ENCODE data around the gene MCM5.
"Not testable (repeated sequence)": the region's sequence is repeated elsewhere in the genome, so short reads cannot be mapped to it uniquely, and the experiment has no call there.

MCM5 gene

DNA sequence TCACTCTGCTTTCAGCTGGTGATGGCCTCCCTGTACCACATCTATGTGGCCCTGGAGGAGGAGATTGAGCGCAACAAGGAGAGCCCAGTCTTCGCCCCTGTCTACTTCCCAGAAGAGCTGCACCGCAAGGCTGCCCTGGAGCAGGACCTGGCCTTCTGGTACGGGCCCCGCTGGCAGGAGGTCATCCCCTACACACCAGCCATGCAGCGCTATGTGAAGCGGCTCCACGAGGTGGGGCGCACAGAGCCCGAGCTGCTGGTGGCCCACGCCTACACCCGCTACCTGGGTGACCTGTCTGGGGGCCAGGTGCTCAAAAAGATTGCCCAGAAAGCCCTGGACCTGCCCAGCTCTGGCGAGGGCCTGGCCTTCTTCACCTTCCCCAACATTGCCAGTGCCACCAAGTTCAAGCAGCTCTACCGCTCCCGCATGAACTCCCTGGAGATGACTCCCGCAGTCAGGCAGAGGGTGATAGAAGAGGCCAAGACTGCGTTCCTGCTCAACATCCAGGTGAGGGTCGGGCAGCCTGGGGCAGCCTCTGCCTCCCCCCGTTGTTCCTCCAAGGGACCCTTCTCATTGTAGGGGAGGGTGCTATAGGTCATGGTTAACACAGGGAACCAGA is 13.2 kb upstream of the MCM5 start:
- TF ChIP-seq TAF1 (IDR thresholded peaks at IDR 0.05; ENCODE audit: low read depth, low read length) (no peak), POU2F2 (IDR thresholded peaks at IDR 0.05; ENCODE audit: low read depth, low read length) (no peak), SPI1 (IDR thresholded peaks at IDR 0.05; ENCODE audit: low read depth, low read length) (no peak), POLR2AphosphoS5 (IDR thresholded peaks at IDR 0.05; ENCODE audit: low read depth, low read length) (no peak), POLR2A (IDR thresholded peaks at IDR 0.05; ENCODE audit: low read depth, low read length) (no peak), PAX5 (IDR thresholded peaks at IDR 0.05; ENCODE audit: insufficient read depth, low read length, severe bottlenecking) (no peak)
- DNase-seq (ENCODE audit: insufficient read length, low spot score) (no peak), FAIRE-seq (no peak)

DNA sequence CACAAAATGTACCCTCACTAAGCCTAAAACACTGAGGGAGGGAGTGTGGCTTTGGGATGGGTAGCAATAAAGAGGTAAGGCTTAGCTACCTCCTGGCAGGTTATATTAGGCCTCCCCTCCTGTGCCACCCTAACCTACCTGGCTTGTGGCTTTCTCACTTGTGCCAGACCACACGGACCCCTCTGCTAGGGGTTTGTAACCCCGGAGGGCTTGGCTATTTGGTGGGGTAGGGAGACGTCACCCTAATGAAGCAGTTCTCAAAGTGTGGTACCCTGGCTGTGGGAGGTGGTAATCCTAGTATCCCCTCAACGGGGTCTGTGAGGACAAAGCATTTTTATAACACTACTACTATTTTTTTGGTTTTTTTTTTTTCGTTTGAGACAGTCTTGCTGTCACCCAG is 9.0 kb upstream of the MCM5 start:
- DNase-seq (ENCODE audit: insufficient read length, low spot score) (no peak), FAIRE-seq (no peak)
- TF ChIP-seq POLR2AphosphoS5 (IDR thresholded peaks at IDR 0.05; ENCODE audit: low read depth, low read length) = no peak
- TF ChIP-seq SPI1 (IDR thresholded peaks at IDR 0.05; ENCODE audit: low read depth, low read length) = no peak
- no peak for TF ChIP-seq PAX5 (IDR thresholded peaks at IDR 0.05; ENCODE audit: insufficient read depth, low read length, severe bottlenecking)
- TF ChIP-seq POU2F2 (IDR thresholded peaks at IDR 0.05; ENCODE audit: low read depth, low read length) = no peak

DNA sequence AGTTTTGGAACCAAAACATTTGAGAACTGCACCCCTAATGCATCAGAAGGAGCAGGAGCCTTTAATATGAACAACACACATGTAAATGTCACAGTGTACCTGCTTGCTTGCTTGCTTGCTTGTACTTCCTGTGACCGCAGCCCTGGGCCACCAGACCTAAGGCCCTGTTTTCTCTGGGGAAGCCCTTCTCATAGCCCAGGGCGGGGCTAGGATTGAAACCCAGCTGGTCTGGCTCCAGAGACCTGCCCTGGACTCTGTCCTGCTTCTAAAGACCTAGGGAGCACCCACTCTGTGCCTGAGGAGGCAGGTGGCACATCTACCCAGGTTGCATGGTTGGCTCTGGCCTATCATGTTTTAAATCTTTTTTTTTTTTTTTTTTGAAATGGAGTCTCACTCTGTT is 7.6 kb upstream of the MCM5 start:
- TF ChIP-seq POLR2A (IDR thresholded peaks at IDR 0.05; ENCODE audit: low read depth, low read length) (no peak), TAF1 (IDR thresholded peaks at IDR 0.05; ENCODE audit: low read depth, low read length) (no peak)
- no peak for DNase-seq (ENCODE audit: insufficient read length, low spot score)
- peak; percentile 50 for FAIRE-seq

DNA sequence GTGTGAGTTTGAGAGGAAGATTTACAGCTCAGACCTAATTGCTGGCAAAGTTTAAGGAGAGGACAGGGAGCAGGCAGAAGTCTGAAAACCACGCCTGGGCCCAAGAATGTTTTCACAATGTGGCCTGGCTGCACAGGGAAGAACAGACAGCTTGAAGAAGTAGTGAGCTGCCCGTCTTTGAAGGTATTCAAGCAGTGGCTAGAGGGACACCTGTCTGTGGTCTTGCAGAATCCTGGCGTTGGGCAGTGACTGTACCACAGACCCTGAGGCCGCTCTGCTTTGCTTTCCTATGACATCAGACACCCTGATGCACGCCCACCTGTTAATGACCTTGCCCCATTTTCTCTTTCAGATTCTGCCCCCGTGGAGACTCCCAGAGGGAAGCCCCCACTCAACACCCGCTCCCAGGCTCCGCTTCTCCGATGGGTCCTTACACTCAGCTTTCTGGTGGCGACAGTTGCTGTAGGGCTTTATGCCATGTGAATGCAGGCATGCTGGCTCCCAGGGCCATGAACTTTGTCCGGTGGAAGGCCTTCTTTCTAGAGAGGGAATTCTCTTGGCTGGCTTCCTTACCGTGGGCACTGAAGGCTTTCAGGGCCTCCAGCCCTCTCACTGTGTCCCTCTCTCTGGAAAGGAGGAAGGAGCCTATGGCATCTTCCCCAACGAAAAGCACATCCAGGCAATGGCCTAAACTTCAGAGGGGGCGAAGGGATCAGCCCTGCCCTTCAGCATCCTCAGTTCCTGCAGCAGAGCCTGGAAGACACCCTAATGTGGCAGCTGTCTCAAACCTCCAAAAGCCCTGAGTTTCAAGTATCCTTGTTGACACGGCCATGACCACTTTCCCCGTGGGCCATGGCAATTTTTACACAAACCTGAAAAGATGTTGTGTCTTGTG is 6.6 kb upstream of the MCM5 start:
- DNase-seq (ENCODE audit: insufficient read length, low spot score) = no peak
- TF ChIP-seq POLR2AphosphoS5 (IDR thresholded peaks at IDR 0.05; ENCODE audit: low read depth, low read length) = no peak
- no peak for TF ChIP-seq TAF1 (IDR thresholded peaks at IDR 0.05; ENCODE audit: low read depth, low read length)
- no peak for TF ChIP-seq SPI1 (IDR thresholded peaks at IDR 0.05; ENCODE audit: low read depth, low read length)
- no peak for TF ChIP-seq POLR2A (IDR thresholded peaks at IDR 0.05; ENCODE audit: low read depth, low read length)
- no peak for TF ChIP-seq PAX5 (IDR thresholded peaks at IDR 0.05; ENCODE audit: insufficient read depth, low read length, severe bottlenecking)
- TF ChIP-seq POU2F2 (IDR thresholded peaks at IDR 0.05; ENCODE audit: low read depth, low read length) = no peak
- FAIRE-seq = no peak

DNA sequence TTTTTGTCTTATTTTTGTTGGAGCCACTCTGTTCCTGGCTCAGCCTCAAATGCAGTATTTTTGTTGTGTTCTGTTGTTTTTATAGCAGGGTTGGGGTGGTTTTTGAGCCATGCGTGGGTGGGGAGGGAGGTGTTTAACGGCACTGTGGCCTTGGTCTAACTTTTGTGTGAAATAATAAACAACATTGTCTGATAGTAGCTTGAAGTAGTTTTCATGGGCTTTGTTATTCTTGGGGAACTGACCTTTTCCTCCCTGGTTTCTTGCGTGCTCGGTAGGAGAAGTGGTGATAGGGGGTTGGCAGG is 6.0 kb upstream of the MCM5 start:
- TF ChIP-seq POLR2AphosphoS5 (IDR thresholded peaks at IDR 0.05; ENCODE audit: low read depth, low read length) (no peak), POLR2A (IDR thresholded peaks at IDR 0.05; ENCODE audit: low read depth, low read length) (no peak), SPI1 (IDR thresholded peaks at IDR 0.05; ENCODE audit: low read depth, low read length) (no peak), PAX5 (IDR thresholded peaks at IDR 0.05; ENCODE audit: insufficient read depth, low read length, severe bottlenecking) (no peak), POU2F2 (IDR thresholded peaks at IDR 0.05; ENCODE audit: low read depth, low read length) (no peak), TAF1 (IDR thresholded peaks at IDR 0.05; ENCODE audit: low read depth, low read length) (no peak)
- DNase-seq (ENCODE audit: insufficient read length, low spot score) = no peak
- FAIRE-seq = peak; percentile 74

DNA sequence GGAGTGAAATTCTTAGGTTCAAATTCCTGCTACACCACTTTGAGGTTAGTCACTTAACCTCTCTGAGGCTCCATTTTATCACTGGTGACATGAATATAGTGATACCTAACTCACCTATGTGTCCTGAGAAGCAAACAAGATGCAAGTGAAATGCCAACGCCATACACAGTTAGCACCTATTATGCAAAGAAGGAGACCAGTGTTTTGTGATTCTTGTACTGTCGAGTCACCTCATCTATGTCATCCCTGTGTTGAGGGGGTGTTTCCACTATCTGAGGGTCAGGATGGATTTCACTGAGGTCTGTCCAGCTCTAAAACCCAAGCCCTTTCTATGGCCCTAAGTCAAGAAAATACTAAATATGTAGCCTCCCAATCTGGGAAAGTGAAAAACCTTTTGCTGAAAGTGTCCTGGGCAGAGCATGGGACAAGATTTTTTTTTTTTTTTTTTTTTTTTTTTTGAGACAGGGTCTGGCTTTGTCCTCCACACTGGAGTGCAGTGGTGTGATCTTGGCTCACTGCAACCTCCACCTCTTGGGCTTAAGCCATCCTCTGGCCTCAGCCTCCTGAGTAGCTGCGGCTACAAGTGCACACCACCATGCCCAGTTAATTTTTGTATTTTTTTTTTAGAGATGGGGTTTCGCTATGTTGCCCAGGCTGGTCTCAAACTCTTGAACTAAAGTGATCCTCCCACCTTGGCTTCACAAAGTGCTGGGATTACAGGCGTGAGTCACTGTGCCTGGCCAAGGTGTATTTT is 5.0 kb upstream of the MCM5 start:
- DNase-seq (ENCODE audit: insufficient read length, low spot score) (no peak), FAIRE-seq (peak; percentile 56)
- TF ChIP-seq SPI1 (IDR thresholded peaks at IDR 0.05; ENCODE audit: low read depth, low read length) = no peak
- no peak for TF ChIP-seq POLR2A (IDR thresholded peaks at IDR 0.05; ENCODE audit: low read depth, low read length)
- TF ChIP-seq PAX5 (IDR thresholded peaks at IDR 0.05; ENCODE audit: insufficient read depth, low read length, severe bottlenecking) = no peak

DNA sequence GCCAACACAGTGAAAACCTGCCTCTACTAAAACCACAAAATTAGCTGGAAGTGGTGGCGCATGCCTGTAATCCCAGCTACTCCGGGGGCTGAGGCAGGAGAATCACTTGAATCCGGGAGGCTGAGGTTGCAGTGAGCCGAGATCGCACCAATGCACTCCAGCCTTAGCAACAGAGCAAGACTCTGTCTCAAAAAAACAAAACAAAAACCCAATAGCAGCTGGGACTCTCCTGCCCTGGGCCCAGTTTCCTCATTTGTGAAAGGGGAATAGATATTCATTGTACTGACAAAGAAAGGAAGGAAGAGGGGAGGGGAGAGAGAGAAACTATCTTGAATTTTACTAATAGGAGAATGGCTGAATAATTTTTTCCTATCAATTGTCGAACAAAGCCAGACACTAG is 3.3 kb upstream of the MCM5 start:
- FAIRE-seq; DNase-seq (ENCODE audit: insufficient read length, low spot score): not testable (repeated sequence)

DNA sequence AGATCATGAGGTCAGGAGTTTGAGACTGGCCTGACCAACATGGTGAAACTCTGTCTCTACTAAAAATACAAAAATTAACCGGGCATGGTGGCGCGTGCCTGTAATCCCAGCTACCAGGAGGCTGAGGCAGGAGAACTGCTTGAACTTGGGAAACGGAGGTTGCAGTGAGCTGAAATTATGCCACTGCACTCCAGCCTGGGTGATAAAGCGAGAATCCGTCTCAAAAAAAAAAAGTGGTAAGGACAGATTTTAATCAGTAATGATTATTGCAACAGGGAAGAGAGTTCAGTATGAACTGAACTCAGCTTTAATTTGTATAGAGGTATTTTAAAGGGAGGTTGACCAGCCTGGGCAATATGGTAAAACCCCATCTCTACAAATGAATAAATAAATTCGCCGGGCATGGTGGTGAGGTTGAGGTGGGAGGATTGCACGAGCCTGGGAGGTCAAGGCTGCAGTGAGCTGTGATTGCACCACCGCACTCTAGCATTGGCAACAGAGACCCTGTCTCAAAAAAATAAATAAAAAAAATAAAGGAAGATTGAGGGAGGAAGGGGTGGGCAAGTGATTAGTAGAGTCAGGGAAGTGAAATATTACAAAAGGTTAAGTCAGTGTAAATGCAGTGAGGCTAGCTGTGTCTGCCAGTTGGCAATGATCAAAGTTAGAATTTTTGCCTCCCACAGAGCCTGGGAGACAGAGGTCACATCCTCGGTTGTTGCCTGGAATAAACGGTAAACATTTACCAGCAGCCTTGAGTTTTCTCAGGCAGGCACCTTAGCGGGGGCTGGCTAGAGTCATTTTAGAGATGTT is 2.6 kb upstream of the MCM5 start:
- DNase-seq (ENCODE audit: insufficient read length, low spot score) = no peak
- FAIRE-seq = peak; percentile 86
- no peak for TF ChIP-seq TAF1 (IDR thresholded peaks at IDR 0.05; ENCODE audit: low read depth, low read length)
- no peak for TF ChIP-seq POU2F2 (IDR thresholded peaks at IDR 0.05; ENCODE audit: low read depth, low read length)
- no peak for TF ChIP-seq PAX5 (IDR thresholded peaks at IDR 0.05; ENCODE audit: insufficient read depth, low read length, severe bottlenecking)
- TF ChIP-seq POLR2AphosphoS5 (IDR thresholded peaks at IDR 0.05; ENCODE audit: low read depth, low read length) = no peak
- no peak for TF ChIP-seq SPI1 (IDR thresholded peaks at IDR 0.05; ENCODE audit: low read depth, low read length)
- no peak for TF ChIP-seq POLR2A (IDR thresholded peaks at IDR 0.05; ENCODE audit: low read depth, low read length)

DNA sequence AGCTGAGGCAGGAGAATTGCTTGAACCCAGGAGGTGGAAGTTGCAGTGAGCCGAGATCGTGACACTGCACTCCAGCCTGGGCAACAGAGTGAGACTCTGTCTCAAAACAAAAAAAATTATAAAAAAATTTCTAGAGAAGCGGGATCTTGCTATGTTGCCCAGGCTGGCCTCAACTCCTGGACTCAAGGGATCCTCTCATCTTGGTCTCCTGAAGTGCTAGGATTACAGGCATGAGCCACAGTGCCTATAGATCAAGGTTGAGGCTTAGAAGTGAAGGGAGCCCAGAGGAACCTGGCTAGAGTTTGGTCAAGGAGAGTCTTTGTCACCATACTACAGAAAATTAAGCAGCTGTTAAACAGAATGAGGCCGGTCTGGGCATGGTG is 1.4 kb upstream of the MCM5 start:
- FAIRE-seq = peak; percentile 63
- TF ChIP-seq SPI1 (IDR thresholded peaks at IDR 0.05; ENCODE audit: low read depth, low read length) (no peak), POU2F2 (IDR thresholded peaks at IDR 0.05; ENCODE audit: low read depth, low read length) (no peak), POLR2AphosphoS5 (IDR thresholded peaks at IDR 0.05; ENCODE audit: low read depth, low read length) (no peak)
- no peak for DNase-seq (ENCODE audit: insufficient read length, low spot score)
